Natural killer cell (primary cell): ENCODE measurements around the gene CYP2W1. TPM values are rescaled to one million over a fixed set of nuclear protein-coding genes. Genes with fewer than 3 reads are reported as not detected.

Experiments
- ATAC-seq, 3 donors: fragments of 150-1000 bp in 2 of 3; fragments of 200-7000 bp in 1 of 3; cut with Tn5 transposase; 1 replicate in 1 of 3; 2 replicates in 2 of 3; pipeline ENCODE4 v1.10.0; 2021; ENCODE audit warnings: mild to moderate bottlenecking in 2 of 3, moderate library complexity in 2 of 3
- DNase-seq, 2 donors: peaks; one replicate each; pipeline versions ENCODE4 v3.0.0 to v3.0.0-alpha.2; 2013 to 2021; ENCODE audit warnings: mixed read lengths in 1 of 2
- H3K27ac ChIP-seq: one replicate; pipeline ENCODE4 v1.5.1; 2013; ENCODE audit warnings: mild to moderate bottlenecking, low read length
- H3K27me3 ChIP-seq: one replicate; pipeline ENCODE4 v1.6.1; 2013; ENCODE audit warnings: low read length; ENCODE audit not compliant: control insufficient read depth, insufficient read depth
- H3K36me3 ChIP-seq: one replicate; pipeline ENCODE4 v1.6.1; 2013; ENCODE audit warnings: low read length; ENCODE audit not compliant: control insufficient read depth, insufficient read depth
- H3K4me1 ChIP-seq: one replicate; pipeline ENCODE4 v1.6.1; 2013; ENCODE audit warnings: low read length; ENCODE audit not compliant: control insufficient read depth, insufficient read depth
- H3K4me3 ChIP-seq: one replicate; pipeline ENCODE4 v1.5.1; 2013; ENCODE audit warnings: low read length
- H3K9me3 ChIP-seq: one replicate; pipeline ENCODE4 v1.6.1; 2013; ENCODE audit warnings: low read length; ENCODE audit not compliant: control insufficient read depth, insufficient read depth
- H3K27ac Mint-ChIP-seq, 2 donors: one replicate each; pipeline ENCODE4 v1.8.0; 2022; ENCODE audit warnings: mild to moderate bottlenecking in 2 of 2, mixed read lengths in 2 of 2, moderate library complexity in 1 of 2
- H3K27me3 Mint-ChIP-seq, 2 donors: one replicate each; pipeline ENCODE4 v1.8.0; 2022; ENCODE audit warnings: low read depth in 2 of 2, mixed read lengths in 2 of 2
- H3K36me3 Mint-ChIP-seq: one replicate; pipeline ENCODE4 v1.8.0; 2022; ENCODE audit warnings: mixed read lengths
- H3K4me1 Mint-ChIP-seq, 2 donors: one replicate each; pipeline ENCODE4 v1.8.0; 2022; ENCODE audit warnings: mixed read lengths in 2 of 2
- H3K4me3 Mint-ChIP-seq: one replicate; pipeline ENCODE4 v1.8.0; 2022; ENCODE audit warnings: mild to moderate bottlenecking, moderate library complexity, mixed read lengths
- H3K9me3 Mint-ChIP-seq, 2 donors: one replicate each; pipeline ENCODE4 v1.8.0; 2022; ENCODE audit warnings: mixed read lengths in 2 of 2
- CTCF ChIP-seq: fragments of 200-600 bp; IDR thresholded peaks from one replicate; pipeline ENCODE4 v1.8.0; 2022; ENCODE audit warnings: antibody characterized with exemption
- WGBS: methylation state at CpG from one replicate; pipeline ENCODE4 v1.1.7; 2013; ENCODE audit warnings: missing lambda C conversion rate; ENCODE audit not compliant: insufficient coverage; 5-methylcytosine and 5-hydroxymethylcytosine counted together
- intact Hi-C: fragments of 100-400 bp; cut with micrococcal nuclease; formaldehyde crosslinking; loops from one replicate; pipeline ENCODE4 v1.14.2; 2022
- total RNA-seq, 4 donors: library from RNA; stranded (reverse); fragments of 120-200 nt in 1 of 4; gene quantifications; one replicate each; pipeline versions ENCODE4 v1.2.3 to v1.2.4, GENCODE V29; 2013 to 2022

Gene CYP2W1
- total RNA-seq, 3 donors from 2014 or later (not counting 1 experiment from before 2014, with no cell fraction given), result not detected

- Histone ChIP-seq H3K4me1 (peaks cover 9% of the 10 kb centered on the region), H3K9me3 (no peaks in the 10 kb centered on the region), H3K27me3 (peaks cover 9% of the 10 kb centered on the region), H3K27ac (no peak overlapping the region), H3K36me3 (no peaks in the 10 kb centered on the region), H3K4me3 (no peak overlapping the region)
- no peak for TF ChIP-seq CTCF
- 76% methylated on average over 41 of the region's 41 CpGs for WGBS
- H3K9me3 Mint-ChIP-seq, result no peaks in the 10 kb centered on the region
- no peaks in the 10 kb centered on the region for H3K4me1 Mint-ChIP-seq
- intact Hi-C loops, result no loop called here
- DNase-seq (no peak), ATAC-seq (no peak)
- H3K4me3 Mint-ChIP-seq, result no peak overlapping the region
- peaks cover 0 to 2% of the 10 kb centered on the region in 2 donors for H3K27me3 Mint-ChIP-seq
- H3K36me3 Mint-ChIP-seq, result no peaks in the 10 kb centered on the region
- no peak overlapping the region for H3K27ac Mint-ChIP-seq
Observed at GRCh38 chr7:985915-986741, 3.1 kb downstream of the CYP2W1 start.

GRCh38 chr7:986766-987751 lies 4.1 kb downstream of the CYP2W1 start:
- Histone ChIP-seq H3K36me3 (no peaks in the 10 kb centered on the region), H3K27me3 (peaks cover 9% of the 10 kb centered on the region), H3K4me3 (no peak overlapping the region), H3K4me1 (peaks cover 9% of the 10 kb centered on the region), H3K27ac (no peak overlapping the region), H3K9me3 (no peaks in the 10 kb centered on the region)
- Mint-ChIP-seq H3K27me3 (peaks cover 0 to 2% of the 10 kb centered on the region in 2 donors), H3K27ac (no peak overlapping the region), H3K4me1 (no peaks in the 10 kb centered on the region), H3K9me3 (no peaks in the 10 kb centered on the region), H3K36me3 (no peaks in the 10 kb centered on the region), H3K4me3 (no peak overlapping the region)
- ATAC-seq, result no peak
- WGBS, result 91% methylated on average over 56 of the region's 56 CpGs
- no peak for DNase-seq
- TF ChIP-seq CTCF, result no peak
- intact Hi-C loops, result no loop called here

DNA sequence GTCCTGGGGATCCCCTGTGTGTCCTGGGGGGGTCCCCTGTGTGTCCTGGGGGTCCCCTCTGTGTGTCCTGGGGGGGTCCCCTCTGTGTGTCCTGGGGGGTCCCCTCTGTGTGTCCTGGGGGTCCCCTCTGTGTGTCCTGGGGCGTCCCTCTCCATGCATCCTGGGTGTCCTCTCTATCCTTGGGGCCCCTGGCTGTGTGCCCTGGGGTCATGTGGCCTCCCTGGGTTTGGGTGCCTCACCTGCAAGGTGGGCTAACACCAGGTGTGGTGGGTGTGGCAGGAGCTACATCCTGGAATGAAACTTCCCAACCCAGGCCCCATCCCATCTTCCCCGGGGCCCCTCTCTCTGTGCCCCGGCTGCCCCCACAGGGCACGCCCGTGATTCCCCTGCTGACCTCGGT lies 4.9 kb downstream of the CYP2W1 start:
- H3K4me3 ChIP-seq, result no peak overlapping the region
- peaks cover 9% of the 10 kb centered on the region for H3K27me3 ChIP-seq
- H3K4me1 ChIP-seq, result peaks cover 12% of the 10 kb centered on the region
- Mint-ChIP-seq H3K27ac (no peak overlapping the region), H3K27me3 (peaks cover 0 to 2% of the 10 kb centered on the region in 2 donors), H3K4me3 (no peak overlapping the region), H3K9me3 (no peaks in the 10 kb centered on the region), H3K36me3 (no peaks in the 10 kb centered on the region), H3K4me1 (peaks cover under 1 to 2% of the 10 kb centered on the region in 2 donors)
- no peak for DNase-seq
- 54% methylated on average over 6 of the region's 6 CpGs for WGBS
- no peak for TF ChIP-seq CTCF
- no peaks in the 10 kb centered on the region for H3K36me3 ChIP-seq
- ATAC-seq, result no peak
- H3K9me3 ChIP-seq, result no peaks in the 10 kb centered on the region
- intact Hi-C loops, result no loop called here
- H3K27ac ChIP-seq, result no peak overlapping the region
